Left kidney (tissue), 2 donors: ENCODE data around the gene SIGMAR1. TPM values are rescaled to one million over a fixed set of nuclear protein-coding genes. Genes with fewer than 3 reads are reported as not detected.

ENCODE experiments used
- DNase-seq: peaks from one replicate; pipeline ENCODE4 v3.0.0-alpha.2; 2013
- polyA plus RNA-seq: library from polyadenylated mRNA; unstranded; fragments of 120-200 nt; gene quantifications from one replicate; pipeline ENCODE4 v1.2.1, GENCODE V29; 2013; ENCODE audit not compliant: insufficient read length

Gene SIGMAR1
- polyA plus RNA-seq, 1 donor: 43.9 TPM

DNA sequence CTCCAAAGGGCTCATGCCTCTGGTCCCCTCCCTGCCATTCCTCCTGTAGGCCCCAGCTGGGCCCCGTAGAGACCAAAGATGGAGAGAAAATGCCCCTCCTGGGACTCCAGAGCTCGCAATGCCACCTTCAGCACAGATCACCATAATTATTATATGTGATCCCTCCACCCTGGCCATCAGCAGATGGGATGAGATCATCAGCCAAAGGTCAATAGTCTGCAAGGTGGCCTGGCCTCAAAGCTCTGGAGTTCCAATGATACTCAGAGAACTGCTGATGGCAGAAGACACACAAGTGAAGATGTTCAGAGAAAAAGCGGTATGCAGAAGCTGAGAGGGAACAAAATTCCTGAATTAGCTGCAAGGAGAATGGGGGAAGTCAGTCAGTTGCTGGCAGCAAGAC, 30.7 kb downstream of the SIGMAR1 start:
- no peak for DNase-seq

GRCh38 chr9:34606190-34606589, 31.4 kb downstream of the SIGMAR1 start:
- DNase-seq: no peak

DNA sequence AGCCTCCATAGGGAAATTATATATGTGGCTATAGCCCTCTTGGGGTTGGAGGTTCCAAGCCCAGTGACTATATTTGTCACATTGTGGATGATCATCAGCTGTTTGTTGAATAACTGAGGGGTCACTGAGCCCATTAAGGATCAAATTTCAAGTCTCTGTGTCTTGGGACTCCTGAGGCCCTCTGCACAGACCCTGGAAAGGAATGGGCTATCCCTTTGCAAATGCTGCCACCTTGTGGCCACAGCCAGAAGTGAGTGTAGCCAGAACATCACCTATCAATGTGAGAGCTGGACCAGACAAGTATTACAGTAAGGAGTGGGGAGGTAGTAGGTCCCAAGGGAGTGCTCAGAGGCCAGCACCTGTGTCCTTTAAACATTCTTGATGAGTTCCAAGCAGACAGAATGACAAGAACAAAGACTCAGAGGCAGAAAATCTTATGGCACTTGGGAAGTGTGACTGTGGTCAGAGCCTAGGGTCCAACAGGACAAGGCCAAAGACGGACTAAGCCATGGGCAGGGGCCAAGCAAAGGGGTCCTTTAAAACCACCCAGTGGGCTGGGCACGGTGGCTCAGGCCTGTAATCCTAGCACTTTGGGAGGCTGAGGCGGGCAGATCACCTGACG, 33.9 kb downstream of the SIGMAR1 start:
- DNase-seq: peak; percentile 86

DNA sequence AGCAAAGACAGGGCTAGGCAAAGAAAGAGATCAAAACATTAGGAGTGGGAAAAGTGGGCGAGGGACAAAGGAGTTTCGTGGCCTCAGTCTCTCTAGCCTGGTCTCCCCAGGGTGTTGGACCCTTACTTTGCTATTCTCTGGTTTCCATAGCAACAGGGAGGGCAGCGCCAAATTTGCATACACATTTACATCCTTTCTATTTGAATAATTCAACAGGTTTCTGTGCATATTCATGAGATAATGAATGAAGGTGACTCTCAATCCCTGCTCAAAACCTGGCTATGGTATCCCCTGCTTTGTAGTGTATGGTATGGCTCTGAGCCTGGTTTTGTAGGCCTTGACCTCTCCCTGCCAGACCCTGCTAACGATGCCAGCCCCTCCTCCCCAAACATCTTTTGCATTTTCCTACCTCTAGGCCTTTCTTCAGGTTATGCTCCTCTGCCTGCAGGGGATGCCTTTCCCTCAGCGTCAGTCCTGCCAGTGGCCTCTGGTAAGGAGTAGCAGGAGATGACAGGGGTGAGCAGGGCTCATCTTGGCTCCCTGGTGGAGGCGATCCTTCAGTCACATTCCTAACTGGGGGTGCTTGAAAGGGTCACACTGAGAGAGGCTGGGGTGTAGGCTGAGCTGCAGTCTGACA, 35.5 kb downstream of the SIGMAR1 start:
- no peak for DNase-seq

DNA sequence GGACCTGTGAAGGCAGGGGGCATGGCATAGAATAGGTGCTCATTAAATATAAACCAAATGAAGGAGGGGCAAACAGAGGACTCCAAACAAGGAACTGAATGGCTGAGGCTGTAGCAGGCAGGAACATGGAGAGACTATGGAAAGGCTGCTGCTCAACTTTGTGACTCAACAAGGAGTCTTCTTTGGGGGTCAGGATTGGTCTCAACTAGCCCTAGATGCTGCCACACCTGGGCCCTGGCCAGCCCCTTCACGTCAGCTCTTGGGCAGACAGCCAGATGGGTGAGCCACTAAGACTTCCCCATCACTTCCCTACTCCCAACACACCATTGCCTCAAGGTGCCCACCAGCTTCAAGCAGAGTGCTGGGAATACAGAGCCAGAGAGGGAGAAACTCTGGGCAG, 36.7 kb downstream of the SIGMAR1 start:
- no peak for DNase-seq

DNA sequence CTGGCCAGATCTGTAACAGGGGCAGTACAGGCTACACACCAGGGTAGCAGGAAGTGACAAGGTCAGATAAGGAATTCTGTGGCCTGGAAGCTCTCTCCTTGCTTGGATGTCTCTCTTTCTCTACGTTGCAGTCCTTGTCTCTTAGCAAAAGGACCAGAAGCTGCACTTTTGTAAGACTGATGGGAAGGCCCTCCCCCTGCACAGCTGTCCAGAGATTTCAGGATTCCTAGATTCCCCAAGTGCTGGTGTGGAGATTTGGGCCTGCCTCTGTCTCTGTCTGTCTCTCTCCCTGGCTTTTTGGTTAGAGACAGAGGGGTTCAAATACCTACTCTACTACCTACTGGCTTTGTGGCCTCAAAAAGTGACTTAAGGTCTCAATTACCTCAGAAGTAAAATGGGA, 38.0 kb downstream of the SIGMAR1 start:
- DNase-seq: no peak

GRCh38 chr9:34594177-34594576, 43.4 kb downstream of the SIGMAR1 start:
- DNase-seq: no peak

- DNase-seq: no peak
Observed at GRCh38 chr9:34592895-34593601, 44.5 kb downstream of the SIGMAR1 start.

DNA sequence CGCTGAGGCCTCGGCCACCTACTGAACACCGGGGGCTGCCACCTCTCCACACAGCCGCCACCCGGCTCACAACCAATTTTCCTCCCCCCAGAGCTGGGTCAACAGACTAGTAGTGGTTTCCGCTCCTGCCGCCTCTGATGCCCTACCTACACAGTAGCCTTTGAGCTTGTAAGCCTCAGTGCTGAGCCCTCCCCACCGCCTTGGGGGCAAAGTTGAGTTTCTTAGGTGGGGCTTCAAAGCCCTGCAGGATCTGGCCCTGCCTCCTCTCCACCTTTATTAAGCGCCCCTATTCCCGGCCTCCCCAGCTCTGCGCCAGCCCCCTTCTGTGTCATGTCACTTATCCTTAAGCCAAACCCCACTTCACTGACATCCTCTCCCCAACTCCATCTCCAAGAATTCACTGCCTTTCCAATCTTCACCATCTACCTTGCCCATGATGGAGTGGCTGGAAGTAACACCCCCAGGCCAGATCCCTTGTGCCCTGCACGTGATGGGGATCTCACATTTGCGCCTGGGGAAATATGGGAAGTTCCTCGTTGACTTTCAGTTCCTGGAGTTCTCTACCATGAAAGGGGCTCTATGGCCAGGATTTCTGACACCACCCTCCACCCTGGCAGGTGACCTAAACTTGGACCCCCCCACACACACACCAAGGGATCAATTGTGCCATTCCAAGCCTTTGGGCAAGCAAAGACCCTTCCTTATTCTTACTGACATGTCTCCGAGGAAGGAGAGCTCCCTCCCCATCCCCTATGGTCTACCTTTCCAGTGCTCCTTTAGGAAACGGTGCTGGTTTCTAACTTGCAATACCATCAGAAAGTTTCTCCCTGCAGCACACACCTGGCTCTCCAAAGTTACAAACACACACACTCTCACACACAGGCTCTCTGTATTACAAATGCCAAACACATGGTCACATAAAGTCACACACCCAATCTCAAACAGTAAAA, 45.4 kb downstream of the SIGMAR1 start:
- DNase-seq: no peak

GRCh38 chr9:34591248-34591916, 46.2 kb downstream of the SIGMAR1 start:
- no peak for DNase-seq

DNA sequence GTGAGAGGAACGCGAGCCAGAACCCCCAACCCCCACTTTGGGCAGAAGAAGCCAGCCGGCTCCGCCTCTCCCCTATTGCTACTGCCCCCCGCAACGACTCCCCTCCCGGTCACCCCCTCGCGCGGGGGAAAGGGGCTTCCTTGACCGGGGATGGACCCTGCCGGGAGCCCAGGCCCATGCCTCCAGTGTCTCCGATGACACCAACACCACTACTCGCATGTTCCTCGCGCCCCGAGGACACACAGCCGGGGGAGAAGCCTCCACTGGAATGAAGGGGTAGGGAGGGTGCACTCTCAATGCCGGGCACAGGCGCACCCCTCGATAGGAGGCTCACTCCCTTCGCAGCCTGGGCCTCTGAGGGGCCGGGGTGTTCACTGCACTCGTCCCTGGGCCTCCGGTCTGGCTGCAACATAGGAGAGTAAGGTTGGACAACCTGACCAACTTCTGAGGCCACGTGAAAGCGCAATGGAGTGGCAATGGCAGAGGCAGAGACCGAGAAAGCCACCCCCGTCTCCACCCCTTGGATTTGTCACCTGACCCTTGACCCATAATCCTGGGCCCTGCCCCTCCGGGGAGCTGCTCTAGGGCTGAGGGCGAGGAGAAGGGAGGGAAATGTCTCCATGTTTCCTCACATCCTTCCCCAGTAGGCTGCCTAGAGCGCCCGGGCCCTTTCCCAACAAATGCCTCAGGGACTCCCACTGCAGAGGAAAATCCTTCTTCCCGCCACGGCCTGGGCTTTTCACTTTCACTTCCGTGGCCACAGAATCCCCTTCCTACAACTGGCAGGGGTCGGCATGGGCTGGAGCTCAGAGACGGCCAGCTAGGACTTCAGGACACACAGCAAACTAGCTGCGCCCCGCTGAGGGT, 47.0 kb downstream of the SIGMAR1 start:
- DNase-seq: no peak

GRCh38 chr9:34589636-34590380, 47.8 kb downstream of the SIGMAR1 start, which contains the start of gene CNTFR:
Gene CNTFR, minus strand, starts transcription at chr9:34589724. Its CDS starts 20,743 bp downstream, at chr9:34568981.
- no peak for DNase-seq

DNA sequence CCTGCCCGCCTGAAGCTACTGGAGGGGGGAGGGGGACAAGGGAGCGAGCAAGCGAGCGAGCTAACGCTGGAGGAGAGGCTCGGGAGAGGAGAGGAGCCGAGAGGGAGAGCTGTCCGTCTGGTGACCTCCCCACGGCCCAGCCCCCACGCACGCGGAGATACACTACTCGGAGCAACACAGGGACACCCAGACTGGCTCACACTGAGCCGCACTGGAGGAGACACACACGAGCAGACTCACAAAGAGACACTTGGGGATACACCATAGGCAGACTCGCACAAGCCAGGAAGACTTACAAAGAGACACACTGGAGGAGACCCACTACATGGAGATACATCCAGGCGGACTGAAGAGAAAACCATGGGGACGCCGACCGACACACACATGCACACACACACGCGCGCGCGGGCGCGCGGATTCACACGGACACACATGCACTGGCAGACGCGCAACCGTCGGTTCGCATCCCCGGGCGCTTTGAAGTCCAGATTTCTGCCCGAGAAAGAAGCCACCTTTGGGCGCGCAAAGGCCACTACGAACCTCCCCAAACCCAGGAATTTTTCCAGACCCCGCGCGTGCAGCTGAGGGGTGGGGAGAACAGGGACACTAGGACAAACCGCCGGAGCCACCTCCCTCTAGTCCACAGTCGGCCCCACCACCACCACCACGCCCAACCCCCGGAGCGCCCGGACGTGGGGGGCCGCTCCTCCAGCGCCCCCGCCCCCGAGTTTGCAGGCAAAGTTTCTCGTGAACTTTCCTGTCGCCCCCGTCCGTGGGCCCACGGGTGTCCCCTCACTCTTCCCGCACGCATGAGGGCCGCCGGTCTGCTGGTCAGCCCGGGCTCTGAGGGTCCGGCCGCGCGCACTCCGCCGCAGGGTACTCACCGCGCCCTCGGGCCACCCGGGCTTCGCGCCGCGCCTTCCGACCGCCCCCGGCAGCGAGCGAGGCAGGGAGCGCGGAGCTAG, 48.6 kb downstream of the SIGMAR1 start:
- no peak for DNase-seq

GRCh38 chr9:34587271-34587670, 50.3 kb downstream of the SIGMAR1 start:
- DNase-seq: no peak

DNA sequence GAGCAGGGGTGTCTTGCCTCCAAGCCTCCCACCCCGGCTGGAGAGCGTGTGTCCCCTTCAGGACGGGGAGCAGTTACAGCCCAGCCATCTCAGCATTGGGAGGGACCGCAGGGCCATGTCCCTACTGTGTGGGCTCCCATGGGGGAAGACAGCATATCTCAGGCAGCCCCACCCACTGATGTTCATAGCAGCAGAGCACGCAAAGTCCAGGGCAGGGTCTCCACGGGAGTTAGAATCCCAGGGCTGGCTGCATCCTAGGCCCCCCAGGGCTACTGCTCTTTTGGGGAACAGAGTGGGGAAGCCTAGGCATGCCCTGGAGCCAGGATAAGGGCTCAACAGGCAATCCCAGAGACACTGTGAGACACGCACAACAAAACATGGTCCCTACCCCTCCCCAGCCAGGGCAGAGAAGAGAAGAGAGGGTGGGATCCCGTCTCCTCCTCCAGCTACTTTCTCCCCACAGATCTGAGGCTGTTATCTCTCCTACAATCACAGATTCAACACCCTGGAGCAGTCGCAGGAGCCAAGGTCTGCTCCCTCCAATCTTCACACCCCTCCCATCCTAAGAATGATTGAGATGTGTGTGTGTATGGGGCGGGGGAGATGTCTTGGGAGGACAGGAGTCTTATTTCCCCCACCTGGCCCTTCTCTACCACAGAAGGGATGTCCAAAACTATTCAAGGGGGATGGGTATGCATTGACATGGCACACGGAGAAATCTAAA, 51.5 kb downstream of the SIGMAR1 start:
- no peak for DNase-seq

DNA sequence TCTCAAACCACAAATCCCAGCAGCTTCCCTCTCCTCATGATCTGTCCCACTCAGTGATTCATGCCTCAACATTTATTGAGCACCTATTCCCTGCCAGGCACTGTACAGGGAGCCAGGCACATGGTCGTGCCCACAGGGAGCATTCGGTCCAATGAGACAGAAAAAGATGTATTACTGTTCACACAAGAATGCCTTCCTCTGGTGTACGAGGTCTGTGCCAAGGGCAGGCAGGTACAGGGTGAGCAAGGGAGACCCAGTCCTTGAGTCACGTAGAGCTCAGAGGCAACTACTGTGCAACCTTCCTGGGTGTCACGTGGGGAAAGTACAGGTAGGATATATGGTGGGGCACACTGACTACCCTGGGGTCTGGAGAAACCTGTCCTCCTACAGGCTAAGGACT, 52.6 kb downstream of the SIGMAR1 start:
- no peak for DNase-seq
